SK-MEL-5 (cell line): ENCODE data around the gene CYB561D2. TPM values are rescaled to one million over a fixed set of nuclear protein-coding genes. Genes with fewer than 3 reads are reported as not detected.

Experiments used
- DNase-seq: peaks from one replicate; pipeline ENCODE4 v3.0.0-alpha.2; 2016; ENCODE audit warnings: low read depth, low spot score
- in situ Hi-C: cut with HindIII; loops from 2 replicates; pipeline ENCODE4 v1.10.0; 2016; ENCODE audit warnings: low sequenced_read_pairs, high pct_unique_total_duplicates, low pct_unique_long_range_greater_than_20kb
- total RNA-seq: library from RNA; depleted of rRNA; stranded (reverse); fragments of >200 nt; shearing (Covaris generic); gene quantifications from 2 replicates; pipeline ENCODE4 v1.2.3, GENCODE V29; 2014

Gene CYB561D2
- total RNA-seq, 1 experiment from 2014 or later, result 31.6 TPM

GRCh38 chr3:50322115-50322385 is 28.6 kb upstream of the CYB561D2 start:
- no peak for DNase-seq
- in situ Hi-C loops, result no loop called here

- DNase-seq, result no peak
- in situ Hi-C loops, result no loop called here
These were observed 28.1 kb upstream of the CYB561D2 start, which contains the start of gene HYAL2 for GRCh38 chr3:50322386-50323091. HYAL2 (minus strand) TSS chr3:50322745; CDS start chr3:50320489, 2,256 bp downstream.

GRCh38 chr3:50323092-50323600 is 27.5 kb upstream of the CYB561D2 start:
- DNase-seq, result no peak
- in situ Hi-C loops, result no loop called here

GRCh38 chr3:50323614-50324199 is 27.0 kb upstream of the CYB561D2 start:
- in situ Hi-C loops, result no loop called here
- no peak for DNase-seq

GRCh38 chr3:50324351-50325112 is 26.1 kb upstream of the CYB561D2 start:
- DNase-seq, result peak; percentile 82

GRCh38 chr3:50325113-50325480 is 25.6 kb upstream of the CYB561D2 start:
- in situ Hi-C loops, result no loop called here
- no peak for DNase-seq

More at GRCh38 chr3:50324351-50325112, 26.1 kb upstream of the CYB561D2 start:
- in situ Hi-C loops, result no loop called here

- DNase-seq, result no peak
- in situ Hi-C loops, result no loop called here
These were observed 25.0 kb upstream of the CYB561D2 start for GRCh38 chr3:50325497-50326181.

- in situ Hi-C loops, result no loop called here
- DNase-seq, result no peak
These were observed 24.5 kb upstream of the CYB561D2 start for GRCh38 chr3:50326182-50326541.

GRCh38 chr3:50327129-50327528 is 23.5 kb upstream of the CYB561D2 start:
- in situ Hi-C loops, result no loop called here
- no peak for DNase-seq

GRCh38 chr3:50327943-50328691 is 22.5 kb upstream of the CYB561D2 start, which contains the start of gene TUSC2:
TUSC2 (minus strand) TSS chr3:50328223; CDS start chr3:50328099, 124 bp downstream.
- in situ Hi-C loops, result no loop called here

GRCh38 chr3:50330330-50330729 is 20.3 kb upstream of the CYB561D2 start:
- in situ Hi-C loops, result no loop called here
- no peak for DNase-seq

More at GRCh38 chr3:50327943-50328691, 22.5 kb upstream of the CYB561D2 start, which contains the start of gene TUSC2:
- DNase-seq, result peak; percentile 97

- in situ Hi-C loops, result no loop called here
These were observed 19.2 kb upstream of the CYB561D2 start for GRCh38 chr3:50331364-50331907.

GRCh38 chr3:50333744-50334328 is 16.8 kb upstream of the CYB561D2 start:
- in situ Hi-C loops, result no loop called here
- peak; percentile 58 for DNase-seq

More at GRCh38 chr3:50331364-50331907, 19.2 kb upstream of the CYB561D2 start:
- no peak for DNase-seq

- no peak for DNase-seq
- in situ Hi-C loops, result no loop called here
These were observed 16.2 kb upstream of the CYB561D2 start for GRCh38 chr3:50334339-50335075.

GRCh38 chr3:50336452-50337174 is 14.0 kb upstream of the CYB561D2 start:
- in situ Hi-C loops, result no loop called here
- DNase-seq, result no peak
